MCF 10A (cell line): ENCODE results near the gene CRADD. TPM values are rescaled to one million over a fixed set of nuclear protein-coding genes. Genes with fewer than 3 reads are reported as not detected.
"Not testable (repeated sequence)": the region's sequence is repeated elsewhere in the genome, so short reads cannot be mapped to it uniquely, and the experiment has no call there.

Experiments
- BruUV-seq: library from RNA; stranded (reverse); fragments of 400-500 nt; replicated peaks from 2 replicates; lab custom pipeline; 2021; lab: Mats Ljungman, UMichigan
- CTCF ChIA-PET: fragments of 300-600 bp; sonication (Branson Sonifier 250); formaldehyde crosslinking; extraction: SDS; loops from one replicate; lab custom pipeline; 2021; ENCODE audit warnings: antibody characterized with exemption, inconsistent platforms; lab: Yijun Ruan, JAX
- POLR2A ChIA-PET: fragments of 300-600, 350-650 bp; sonication (Branson Sonifier 250); formaldehyde crosslinking; extraction: SDS; loops from one replicate; lab custom pipeline; 2020; ENCODE audit warnings: antibody characterized with exemption, inconsistent platforms; lab: Yijun Ruan, JAX
- DNase-seq: peaks from one replicate; pipeline ENCODE4 v3.0.0-alpha.2; 2018; ENCODE audit not compliant: unreplicated experiment
- H3K27ac Mint-ChIP-seq: one replicate; pipeline ENCODE4 v1.8.0; 2022; ENCODE audit warnings: mild to moderate bottlenecking, low read depth, mixed read lengths; ENCODE audit not compliant: unreplicated experiment
- H3K27me3 Mint-ChIP-seq: one replicate; pipeline ENCODE4 v1.8.0; 2022; ENCODE audit warnings: mixed read lengths; ENCODE audit not compliant: insufficient read depth, unreplicated experiment
- H3K36me3 Mint-ChIP-seq: one replicate; pipeline ENCODE4 v1.8.0; 2022; ENCODE audit warnings: mild to moderate bottlenecking, moderate library complexity, mixed read lengths; ENCODE audit not compliant: insufficient read depth, unreplicated experiment
- H3K4me1 Mint-ChIP-seq: one replicate; pipeline ENCODE4 v1.8.0; 2022; ENCODE audit warnings: mixed read lengths; ENCODE audit not compliant: insufficient read depth, unreplicated experiment
- H3K4me3 Mint-ChIP-seq: one replicate; pipeline ENCODE4 v1.8.0; 2022; ENCODE audit warnings: mild to moderate bottlenecking, moderate library complexity, mixed read lengths; ENCODE audit not compliant: unreplicated experiment
- H3K9me3 Mint-ChIP-seq: one replicate; pipeline ENCODE4 v1.8.0; 2022; ENCODE audit warnings: mixed read lengths; ENCODE audit not compliant: unreplicated experiment
- CTCF ChIP-seq: fragments of 200-600 bp; IDR thresholded peaks from one replicate; pipeline ENCODE4 v1.8.0; 2022; ENCODE audit warnings: antibody characterized with exemption, mild to moderate bottlenecking; ENCODE audit not compliant: unreplicated experiment
- intact Hi-C: fragments of 100-400 bp; cut with micrococcal nuclease; formaldehyde crosslinking; loops from 2 replicates; pipeline ENCODE4 v1.14.1; 2022
- total RNA-seq: library from RNA; stranded (reverse); gene quantifications from 2 replicates; pipeline ENCODE4 v1.2.3, GENCODE V29; 2022

Gene CRADD
- total RNA-seq, 1 experiment from 2014 or later = 15.4 TPM

DNA sequence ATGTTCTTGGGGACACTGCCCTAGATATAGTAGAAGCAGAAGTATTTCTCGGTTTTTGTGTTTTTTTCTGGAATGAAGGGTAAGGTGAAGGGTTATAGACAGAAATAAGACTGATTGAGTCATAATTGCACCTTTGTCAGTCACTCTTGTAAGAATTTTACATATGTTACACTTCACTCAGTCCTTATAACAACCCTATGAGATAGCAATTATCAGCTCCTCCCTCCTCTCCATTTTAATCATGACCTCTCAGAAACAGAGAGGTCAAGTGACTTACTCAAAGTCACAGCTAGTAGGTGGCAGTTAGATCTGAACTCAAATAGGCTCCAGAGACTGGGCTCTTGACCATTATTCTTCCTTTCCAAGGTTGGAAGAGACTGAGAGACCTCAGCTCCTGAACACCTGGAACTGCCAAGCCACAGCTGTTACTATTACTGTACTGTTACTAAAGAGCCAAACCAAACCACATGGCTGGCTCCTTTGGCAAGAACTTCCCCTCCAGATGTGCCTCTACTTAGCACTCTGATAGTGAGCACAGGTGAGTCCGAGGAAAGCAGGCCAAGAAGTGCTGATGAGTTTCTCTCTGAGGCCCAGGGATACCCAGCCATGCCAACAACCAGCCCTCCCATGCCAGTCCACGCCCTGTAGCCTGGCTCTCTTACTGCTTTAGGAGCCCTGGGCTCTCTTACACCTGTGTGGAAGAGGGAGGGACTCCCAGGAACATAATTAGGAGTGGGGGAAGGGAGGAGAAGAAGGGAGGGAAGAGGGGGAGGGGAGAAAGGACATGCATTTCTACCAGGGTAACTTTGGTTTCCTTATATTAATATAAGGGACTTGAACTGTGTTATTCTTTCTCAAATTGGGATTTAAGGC is 121.3 kb downstream of the CRADD start:
- no peak for TF ChIP-seq CTCF
- no peak for DNase-seq
- Mint-ChIP-seq H3K36me3 (no peaks in the 10 kb centered on the region), H3K9me3 (no peaks in the 10 kb centered on the region), H3K4me1 (peaks cover 28% of the 10 kb centered on the region), H3K27ac (peak overlapping the region; percentile 62), H3K27me3 (no peaks in the 10 kb centered on the region), H3K4me3 (no peak overlapping the region)
- intact Hi-C loops = no loop called here
- ChIA-PET POLR2A (interaction anchor here (0.5 to 1.7 kb wide), 5 partner anchors 10 to 92 kb away, joined by 3 to 6 read pairs (median 4); no protein-coding TSS in a partner anchor), CTCF (interaction anchor here (0.9 kb wide), 1 partner anchor 39 kb away, joined by 4 read pairs; no protein-coding TSS in a partner anchor)
- no TSS peak for BruUV-seq

- H3K27ac Mint-ChIP-seq, DNase-seq, H3K36me3 Mint-ChIP-seq, H3K4me3 Mint-ChIP-seq, intact Hi-C loops, H3K9me3 Mint-ChIP-seq, BruUV-seq, H3K27me3 Mint-ChIP-seq: not testable (repeated sequence)
- H3K4me1 Mint-ChIP-seq = peaks cover 46% of the 10 kb centered on the region
- ChIA-PET POLR2A (interaction anchor here (1.8 to 6.5 kb wide), 4 partner anchors 11 to 300 kb away, joined by 4 to 49 read pairs (median 26); no protein-coding TSS in a partner anchor), CTCF (interaction anchor here (0.6 to 2.3 kb wide), 5 partner anchors 9 to 300 kb away, joined by 3 to 15 read pairs (median 3); no protein-coding TSS in a partner anchor)
These were observed 124.5 kb downstream of the CRADD start for GRCh38 chr12:93801666-93802065.

GRCh38 chr12:93802293-93802692 is 125.1 kb downstream of the CRADD start:
- Mint-ChIP-seq H3K36me3 (no peaks in the 10 kb centered on the region), H3K9me3 (peaks cover 3% of the 10 kb centered on the region), H3K27ac (peak overlapping the region; percentile 91), H3K4me3 (no peak overlapping the region), H3K27me3 (no peaks in the 10 kb centered on the region), H3K4me1 (peaks cover 52% of the 10 kb centered on the region)
- ChIA-PET CTCF (interaction anchor here (1.0 to 2.6 kb wide), 8 partner anchors 9 to 299 kb away, joined by 3 to 15 read pairs (median 4); no protein-coding TSS in a partner anchor), POLR2A (interaction anchor here (0.9 to 6.5 kb wide), 8 partner anchors 9 to 299 kb away, joined by 3 to 49 read pairs (median 4); no protein-coding TSS in a partner anchor)
- intact Hi-C loops = no loop called here
- no peak for TF ChIP-seq CTCF
- DNase-seq = peak; percentile 34
- no TSS peak for BruUV-seq

- Mint-ChIP-seq H3K9me3 (peaks cover 8% of the 10 kb centered on the region), H3K27ac (peak overlapping the region; percentile 91), H3K36me3 (no peaks in the 10 kb centered on the region), H3K4me1 (peaks cover 56% of the 10 kb centered on the region), H3K4me3 (peak overlapping the region; percentile 25), H3K27me3 (no peaks in the 10 kb centered on the region)
- ChIA-PET CTCF (interaction anchor here (1.0 to 2.6 kb wide), 10 partner anchors 10 to 299 kb away, joined by 3 to 15 read pairs (median 4); no protein-coding TSS in a partner anchor), POLR2A (interaction anchor here (0.7 to 6.5 kb wide), 10 partner anchors 9 to 299 kb away, joined by 3 to 49 read pairs (median 4); no protein-coding TSS in a partner anchor)
- DNase-seq = peak; percentile 42
- no peak for TF ChIP-seq CTCF
- no TSS peak for BruUV-seq
- intact Hi-C loops = no loop called here
These were observed 125.7 kb downstream of the CRADD start for GRCh38 chr12:93802698-93803423.
